KG1 (cell line): ENCODE measurements around the gene ZNF618.
"Not testable (repeated sequence)": the region's sequence is repeated elsewhere in the genome, so short reads cannot be mapped to it uniquely, and the experiment has no call there.

ENCODE experiments used
- DNase-seq: peaks from one replicate; lab custom pipeline; 2025; lab: John Stamatoyannopoulos, UW

ZNF618 gene

GRCh38 chr9:114082763-114083412 is 206.8 kb downstream of the ZNF618 start:
- DNase-seq = not testable (repeated sequence)

GRCh38 chr9:114083666-114084065 is 207.6 kb downstream of the ZNF618 start:
- no peak for DNase-seq

GRCh38 chr9:114084282-114085073 is 208.4 kb downstream of the ZNF618 start:
- DNase-seq = no peak

GRCh38 chr9:114085387-114085789 is 209.3 kb downstream of the ZNF618 start:
- no peak for DNase-seq

- no peak for DNase-seq
Measured at GRCh38 chr9:114086009-114086408, 209.9 kb downstream of the ZNF618 start.

GRCh38 chr9:114086607-114087006 is 210.5 kb downstream of the ZNF618 start:
- no peak for DNase-seq

GRCh38 chr9:114087721-114088120 is 211.6 kb downstream of the ZNF618 start:
- no peak for DNase-seq

GRCh38 chr9:114088571-114089170 is 212.6 kb downstream of the ZNF618 start:
- DNase-seq = no peak

- no peak for DNase-seq
Measured at GRCh38 chr9:114089206-114089840, 213.2 kb downstream of the ZNF618 start.

GRCh38 chr9:114090798-114091197 is 214.7 kb downstream of the ZNF618 start:
- no peak for DNase-seq

- DNase-seq = no peak
Measured at GRCh38 chr9:114091711-114092110, 215.6 kb downstream of the ZNF618 start.

GRCh38 chr9:114092336-114092735 is 216.2 kb downstream of the ZNF618 start:
- DNase-seq = no peak

GRCh38 chr9:114093031-114093471 is 216.9 kb downstream of the ZNF618 start:
- no peak for DNase-seq

GRCh38 chr9:114093761-114094505 is 217.8 kb downstream of the ZNF618 start:
- DNase-seq = no peak

- DNase-seq = no peak
Measured at GRCh38 chr9:114094971-114095370, 218.9 kb downstream of the ZNF618 start.

GRCh38 chr9:114096041-114096511 is 220.0 kb downstream of the ZNF618 start:
- no peak for DNase-seq

GRCh38 chr9:114096866-114097612 is 220.9 kb downstream of the ZNF618 start:
- DNase-seq = no peak

GRCh38 chr9:114097613-114098020 is 221.5 kb downstream of the ZNF618 start:
- DNase-seq = no peak

GRCh38 chr9:114098021-114098935 is 222.2 kb downstream of the ZNF618 start:
- DNase-seq = no peak
